ENCODE data around the gene PRICKLE1.

DNA sequence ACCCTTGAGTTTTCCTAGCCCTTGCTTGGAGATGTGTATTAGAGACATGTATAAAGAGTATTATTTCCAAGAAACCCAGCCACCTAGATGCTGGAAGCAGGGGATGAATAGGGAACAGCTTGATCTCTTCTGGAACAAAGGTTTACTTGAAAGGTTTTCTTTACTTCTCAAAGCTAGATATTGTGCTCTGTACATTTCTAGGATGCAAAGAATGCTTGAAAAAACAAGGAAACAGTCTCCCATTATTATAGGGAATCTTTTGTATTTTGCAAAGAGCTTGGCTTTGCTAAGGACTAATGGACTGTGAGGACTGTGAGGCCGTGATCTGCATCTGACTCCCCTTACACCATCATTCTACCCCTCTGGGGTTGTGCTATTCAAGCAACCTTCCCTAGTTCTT is 77.9 kb downstream of the PRICKLE1 start:
- TF ChIP-seq, protein P1, sequence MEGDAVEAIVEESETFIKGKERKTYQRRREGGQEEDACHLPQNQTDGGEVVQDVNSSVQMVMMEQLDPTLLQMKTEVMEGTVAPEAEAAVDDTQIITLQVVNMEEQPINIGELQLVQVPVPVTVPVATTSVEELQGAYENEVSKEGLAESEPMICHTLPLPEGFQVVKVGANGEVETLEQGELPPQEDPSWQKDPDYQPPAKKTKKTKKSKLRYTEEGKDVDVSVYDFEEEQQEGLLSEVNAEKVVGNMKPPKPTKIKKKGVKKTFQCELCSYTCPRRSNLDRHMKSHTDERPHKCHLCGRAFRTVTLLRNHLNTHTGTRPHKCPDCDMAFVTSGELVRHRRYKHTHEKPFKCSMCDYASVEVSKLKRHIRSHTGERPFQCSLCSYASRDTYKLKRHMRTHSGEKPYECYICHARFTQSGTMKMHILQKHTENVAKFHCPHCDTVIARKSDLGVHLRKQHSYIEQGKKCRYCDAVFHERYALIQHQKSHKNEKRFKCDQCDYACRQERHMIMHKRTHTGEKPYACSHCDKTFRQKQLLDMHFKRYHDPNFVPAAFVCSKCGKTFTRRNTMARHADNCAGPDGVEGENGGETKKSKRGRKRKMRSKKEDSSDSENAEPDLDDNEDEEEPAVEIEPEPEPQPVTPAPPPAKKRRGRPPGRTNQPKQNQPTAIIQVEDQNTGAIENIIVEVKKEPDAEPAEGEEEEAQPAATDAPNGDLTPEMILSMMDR (IDR thresholded peaks at IDR 0.05; ENCODE audit: low read length), result no peak
- no peak for TF ChIP-seq EZH2 (IDR thresholded peaks at IDR 0.05; ENCODE audit: borderline replicate concordance, low read length)

All from OCI-LY1 (cell line).